ENCODE measurements around the gene AP2A2. TPM values are rescaled to one million over a fixed set of nuclear protein-coding genes. Genes with fewer than 3 reads are reported as not detected.
A peak's percentile ranks its signal among the peaks of the same experiment; 100 is the strongest.
"Not testable (repeated sequence)": the region's sequence is repeated elsewhere in the genome, so short reads cannot be mapped to it uniquely, and the experiment has no call there.

The AP2A2 gene
- total RNA-seq, 2 experiments from 2014 or later = 60.1 to 66.7 TPM

GRCh38 chr11:1016610-1017126 is 91.0 kb downstream of the AP2A2 start:
- DNase-seq = peak; percentile 11
- H3K27ac Mint-ChIP-seq; POLR2A ChIA-PET; CTCF ChIA-PET; H3K36me3 Mint-ChIP-seq (ENCODE audit: low read depth); H3K27me3 Mint-ChIP-seq; H3K4me3 Mint-ChIP-seq: not testable (repeated sequence)
- H3K4me1 Mint-ChIP-seq = peaks cover 14% of the 10 kb centered on the region
- peaks cover 14% of the 10 kb centered on the region for H3K9me3 Mint-ChIP-seq

GRCh38 chr11:1017269-1018005 is 91.8 kb downstream of the AP2A2 start:
- POLR2A ChIA-PET = no interaction called here
- no peak for DNase-seq
- H3K9me3 Mint-ChIP-seq = peaks cover 14% of the 10 kb centered on the region
- H3K4me1 Mint-ChIP-seq = peaks cover 14% of the 10 kb centered on the region
- CTCF ChIA-PET = no interaction called here
- H3K4me3 Mint-ChIP-seq = no peak overlapping the region
- H3K36me3 Mint-ChIP-seq (ENCODE audit: low read depth) = peaks cover 2% of the 10 kb centered on the region
- no peak overlapping the region for H3K27ac Mint-ChIP-seq
- no peaks in the 10 kb centered on the region for H3K27me3 Mint-ChIP-seq

GRCh38 chr11:1018091-1018490 is 92.4 kb downstream of the AP2A2 start:
- Mint-ChIP-seq H3K4me3 (no peak overlapping the region), H3K27me3 (no peaks in the 10 kb centered on the region), H3K9me3 (peaks cover 14% of the 10 kb centered on the region), H3K36me3 (ENCODE audit: low read depth) (peaks cover 2% of the 10 kb centered on the region), H3K4me1 (peaks cover 14% of the 10 kb centered on the region), H3K27ac (no peak overlapping the region)
- ChIA-PET POLR2A (no interaction called here), CTCF (no interaction called here)
- no peak for DNase-seq

GRCh38 chr11:1019321-1019910 is 93.7 kb downstream of the AP2A2 start:
- Mint-ChIP-seq H3K27me3 (no peaks in the 10 kb centered on the region), H3K9me3 (peaks cover 14% of the 10 kb centered on the region), H3K27ac (no peak overlapping the region), H3K4me1 (peaks cover 14% of the 10 kb centered on the region), H3K36me3 (ENCODE audit: low read depth) (peaks cover 2% of the 10 kb centered on the region), H3K4me3 (no peak overlapping the region)
- ChIA-PET CTCF (no interaction called here), POLR2A (no interaction called here)
- DNase-seq = no peak

GRCh38 chr11:1020211-1020905 is 94.7 kb downstream of the AP2A2 start:
- H3K4me1 Mint-ChIP-seq = peaks cover 14% of the 10 kb centered on the region
- no peak overlapping the region for H3K4me3 Mint-ChIP-seq
- POLR2A ChIA-PET = no interaction called here
- no peak for DNase-seq
- no peaks in the 10 kb centered on the region for H3K27me3 Mint-ChIP-seq
- peaks cover 2% of the 10 kb centered on the region for H3K36me3 Mint-ChIP-seq (ENCODE audit: low read depth)
- H3K9me3 Mint-ChIP-seq = peaks cover 14% of the 10 kb centered on the region
- no peak overlapping the region for H3K27ac Mint-ChIP-seq
- CTCF ChIA-PET = no interaction called here

- H3K4me1 Mint-ChIP-seq = peaks cover 4% of the 10 kb centered on the region
- H3K9me3 Mint-ChIP-seq = peaks cover 4% of the 10 kb centered on the region
- no peak overlapping the region for H3K27ac Mint-ChIP-seq
- no peaks in the 10 kb centered on the region for H3K27me3 Mint-ChIP-seq
- ChIA-PET POLR2A (no interaction called here), CTCF (no interaction called here)
- no peak for DNase-seq
- H3K4me3 Mint-ChIP-seq = no peak overlapping the region
- H3K36me3 Mint-ChIP-seq (ENCODE audit: low read depth) = peaks cover 2% of the 10 kb centered on the region
Observed at GRCh38 chr11:1022411-1022810, 96.7 kb downstream of the AP2A2 start.

GRCh38 chr11:1022908-1023810 is 97.5 kb downstream of the AP2A2 start:
- Mint-ChIP-seq H3K27me3 (no peaks in the 10 kb centered on the region), H3K4me3 (no peak overlapping the region), H3K4me1 (no peaks in the 10 kb centered on the region), H3K27ac (no peak overlapping the region), H3K36me3 (ENCODE audit: low read depth) (no peaks in the 10 kb centered on the region), H3K9me3 (no peaks in the 10 kb centered on the region)
- POLR2A ChIA-PET = no interaction called here
- CTCF ChIA-PET = no interaction called here
- DNase-seq = no peak

- Mint-ChIP-seq H3K9me3 (no peaks in the 10 kb centered on the region), H3K27me3 (no peaks in the 10 kb centered on the region), H3K36me3 (ENCODE audit: low read depth) (no peaks in the 10 kb centered on the region), H3K27ac (no peak overlapping the region), H3K4me1 (no peaks in the 10 kb centered on the region), H3K4me3 (no peak overlapping the region)
- ChIA-PET POLR2A (no interaction called here), CTCF (no interaction called here)
- no peak for DNase-seq
Observed at GRCh38 chr11:1023811-1024596, 98.3 kb downstream of the AP2A2 start.

GRCh38 chr11:1024597-1025409 is 99.1 kb downstream of the AP2A2 start:
- no peak overlapping the region for H3K4me3 Mint-ChIP-seq
- no peak overlapping the region for H3K27ac Mint-ChIP-seq
- no peaks in the 10 kb centered on the region for H3K4me1 Mint-ChIP-seq
- no peaks in the 10 kb centered on the region for H3K27me3 Mint-ChIP-seq
- CTCF ChIA-PET = no interaction called here
- no peaks in the 10 kb centered on the region for H3K36me3 Mint-ChIP-seq (ENCODE audit: low read depth)
- H3K9me3 Mint-ChIP-seq = no peaks in the 10 kb centered on the region
- POLR2A ChIA-PET = no interaction called here
- no peak for DNase-seq

GRCh38 chr11:1025410-1026162 is 99.9 kb downstream of the AP2A2 start:
- H3K27me3 Mint-ChIP-seq = no peaks in the 10 kb centered on the region
- no peak for DNase-seq
- no peaks in the 10 kb centered on the region for H3K4me1 Mint-ChIP-seq
- H3K36me3 Mint-ChIP-seq (ENCODE audit: low read depth) = no peaks in the 10 kb centered on the region
- CTCF ChIA-PET = no interaction called here
- H3K27ac Mint-ChIP-seq = no peak overlapping the region
- no peak overlapping the region for H3K4me3 Mint-ChIP-seq
- POLR2A ChIA-PET = no interaction called here
- no peaks in the 10 kb centered on the region for H3K9me3 Mint-ChIP-seq

- Mint-ChIP-seq H3K27ac (no peak overlapping the region), H3K9me3 (no peaks in the 10 kb centered on the region), H3K36me3 (ENCODE audit: low read depth) (no peaks in the 10 kb centered on the region), H3K4me3 (no peak overlapping the region), H3K4me1 (no peaks in the 10 kb centered on the region), H3K27me3 (no peaks in the 10 kb centered on the region)
- ChIA-PET CTCF (no interaction called here), POLR2A (no interaction called here)
- DNase-seq = no peak
Observed at GRCh38 chr11:1026163-1026450, 100.4 kb downstream of the AP2A2 start.

Measured in activated CD4-positive, alpha-beta T cell treated with anti-CD3 and anti-CD28 coated beads, Interleukin-2, amount 10 ng/mL, durations not matched to agents 7 days and 5 days (primary cell).